Measurements from ENCODE around the gene SV2B.
A peak's percentile ranks its signal among the peaks of the same experiment; 100 is the strongest.

The SV2B gene

DNA sequence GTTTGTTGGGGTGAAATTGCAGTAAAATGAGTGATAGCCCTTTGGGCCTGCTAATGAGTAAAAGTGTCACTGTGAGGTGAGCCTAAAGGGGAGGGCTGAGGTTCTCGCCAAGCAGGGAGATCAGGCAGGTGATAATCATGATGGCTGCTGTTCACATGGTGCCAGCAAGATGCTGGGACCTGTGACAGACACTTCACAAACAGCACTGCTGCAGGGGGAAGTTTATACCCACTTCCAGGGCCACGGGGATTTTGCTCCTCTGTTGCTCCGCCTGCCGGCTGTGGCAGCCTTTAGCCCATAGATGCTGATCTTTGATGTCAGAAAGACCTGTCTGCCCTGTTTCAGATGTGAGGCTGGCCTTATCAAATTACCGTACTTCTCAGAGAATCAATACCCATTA, 96.7 kb downstream of the SV2B start:
- no peak for DNase-seq

DNA sequence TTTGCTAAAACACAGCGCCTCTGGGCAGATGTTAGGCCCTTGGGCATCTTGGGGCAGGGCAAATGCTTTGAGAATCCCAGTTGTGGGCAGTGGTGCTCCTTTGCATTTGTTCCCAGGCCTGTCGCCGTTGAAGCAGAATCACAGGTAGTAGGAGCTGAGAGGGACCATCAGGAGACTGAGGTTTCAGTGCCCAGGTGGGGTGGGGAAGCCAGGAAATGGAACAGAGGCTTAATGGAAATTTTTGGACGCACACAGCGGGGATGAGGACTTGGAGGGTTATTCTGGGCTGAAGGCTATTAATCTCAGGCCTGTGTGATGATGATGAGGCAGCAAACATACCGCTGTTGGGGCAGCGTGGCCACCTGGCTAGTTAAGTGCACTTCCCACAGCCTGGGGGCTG, 99.5 kb downstream of the SV2B start:
- DNase-seq = no peak

- no peak for DNase-seq
These were observed 100.2 kb downstream of the SV2B start for GRCh38 chr15:91200101-91200754.

GRCh38 chr15:91202510-91203102, 102.5 kb downstream of the SV2B start:
- DNase-seq = no peak

DNA sequence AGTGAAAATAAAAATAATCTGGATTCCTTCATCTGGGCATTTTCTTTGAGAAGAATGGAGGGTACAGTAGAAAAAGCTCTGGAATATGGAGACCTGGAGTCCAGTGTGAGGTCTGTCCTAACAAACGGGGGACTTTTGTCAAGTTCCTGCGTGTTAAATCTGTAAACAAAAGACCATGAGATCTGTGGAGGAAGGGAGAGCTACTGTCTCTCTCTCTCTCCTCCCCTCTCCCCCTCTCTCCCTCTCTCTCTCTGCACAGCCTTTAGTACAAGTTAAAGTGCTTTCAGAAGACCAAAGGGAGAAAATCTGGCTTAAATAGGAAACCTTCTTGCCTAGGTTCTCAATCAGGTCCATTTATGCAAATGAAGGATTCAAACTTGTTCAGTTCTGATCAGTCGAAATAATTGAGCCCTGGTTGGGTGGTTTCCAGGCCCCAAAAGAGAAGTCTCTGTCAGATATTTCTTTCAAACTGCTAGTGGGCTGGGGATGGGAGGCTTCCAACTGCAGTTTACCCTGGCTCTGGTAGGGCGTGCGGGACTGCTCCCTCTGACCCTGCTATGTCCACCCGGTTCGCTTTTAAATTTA, 103.7 kb downstream of the SV2B start:
- no peak for DNase-seq

DNA sequence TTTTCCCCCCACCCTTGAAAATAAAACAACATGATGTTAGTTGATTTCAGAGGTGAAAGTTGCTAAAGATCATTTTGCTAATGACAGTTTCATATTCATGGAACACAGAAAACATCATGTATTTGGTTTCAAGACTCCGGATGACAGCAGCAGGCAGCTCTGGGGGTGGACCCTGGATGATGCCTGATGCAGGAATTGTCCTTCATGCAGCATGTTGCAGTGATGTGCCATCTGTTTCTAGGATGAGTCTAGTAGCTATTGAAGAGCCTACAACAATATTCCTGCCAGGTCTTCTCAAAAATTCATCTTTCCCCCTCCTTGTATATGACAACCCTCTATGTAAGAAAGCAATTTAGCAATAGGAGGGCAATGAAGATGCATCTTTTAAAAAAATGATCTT, 108.3 kb downstream of the SV2B start:
- DNase-seq = no peak

DNA sequence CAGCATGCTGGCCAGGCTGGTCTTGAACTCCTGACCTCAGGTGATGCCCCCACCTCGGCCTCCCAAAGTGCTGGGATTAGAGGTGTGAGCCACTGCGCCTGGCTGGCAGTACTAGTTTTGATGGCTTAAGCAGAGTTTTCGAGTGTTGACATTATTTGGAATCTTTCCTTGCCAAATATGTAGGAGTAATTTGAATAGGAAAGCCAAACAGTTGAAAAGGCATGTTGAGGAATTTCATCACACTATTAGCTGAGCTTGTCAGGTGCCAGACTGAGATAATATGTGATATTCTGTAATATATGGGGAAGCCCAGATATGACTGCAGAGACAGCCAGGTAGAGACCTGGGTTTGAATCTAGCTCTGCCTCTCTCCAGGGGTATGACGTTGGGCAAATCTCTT, 109.3 kb downstream of the SV2B start:
- peak; percentile 17 for DNase-seq

DNA sequence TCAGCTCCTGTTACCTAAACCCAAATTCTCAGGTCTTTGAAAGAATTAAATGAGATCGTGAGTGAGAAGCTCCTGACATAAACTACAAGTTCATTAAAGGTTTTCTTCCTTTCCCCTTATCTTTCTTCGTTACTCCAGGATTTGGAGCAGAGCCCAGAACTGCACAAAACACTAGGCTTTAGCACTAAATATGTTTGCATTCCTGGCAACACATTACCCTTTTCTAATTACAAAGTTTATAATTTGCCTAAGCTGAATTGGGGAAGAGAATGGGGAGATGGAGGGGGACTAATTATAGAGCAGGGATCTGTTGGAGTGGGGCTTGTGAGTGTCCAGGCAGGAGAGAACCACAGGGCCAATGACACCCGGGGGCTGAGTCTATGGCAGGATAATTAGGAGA, 109.7 kb downstream of the SV2B start:
- DNase-seq = no peak

DNA sequence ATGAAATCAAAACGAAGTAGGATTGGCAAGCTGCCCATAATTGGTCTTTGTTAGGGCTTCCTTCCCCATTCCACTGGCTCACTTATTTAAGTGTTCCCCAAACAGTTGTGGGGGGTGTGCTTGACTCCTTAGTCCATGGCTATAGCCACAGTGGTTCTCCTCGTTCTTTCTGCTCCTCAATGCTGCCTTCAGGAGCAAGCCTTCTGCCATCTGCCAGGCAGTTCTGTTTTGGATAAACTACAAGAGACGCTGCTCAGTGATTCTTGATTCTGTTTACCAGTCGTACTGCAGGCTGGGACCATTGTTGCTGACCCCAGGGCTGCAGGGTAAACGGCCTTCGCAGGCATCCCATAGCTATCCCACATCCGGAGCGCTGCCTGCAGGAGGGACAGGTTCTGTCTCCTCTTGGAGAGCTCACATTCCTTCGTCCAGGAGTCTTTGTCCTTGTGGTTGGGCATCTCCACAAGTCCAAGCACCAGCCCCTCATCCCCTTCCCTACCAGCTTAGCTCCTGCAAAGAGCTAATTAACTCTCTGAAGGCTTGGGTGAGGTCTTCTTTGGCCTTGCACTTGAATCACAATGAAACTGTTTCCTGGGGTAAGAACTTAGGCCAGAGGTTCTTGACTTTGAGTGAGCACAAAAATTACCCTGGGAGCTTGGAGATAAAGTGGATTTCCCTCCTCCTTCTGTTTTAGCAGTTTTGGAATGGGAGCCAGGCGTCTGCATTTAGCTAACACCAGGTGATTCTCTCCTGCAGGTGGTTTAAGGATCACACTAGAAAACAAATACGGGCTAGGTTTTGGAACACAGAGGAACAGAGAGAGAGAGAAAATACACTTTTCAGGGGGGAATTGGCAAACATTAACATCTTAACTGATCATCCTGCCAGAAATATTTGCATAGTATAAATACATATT, 114.9 kb downstream of the SV2B start:
- DNase-seq = no peak

- no peak for DNase-seq
These were observed 115.9 kb downstream of the SV2B start for GRCh38 chr15:91216000-91216399.

DNA sequence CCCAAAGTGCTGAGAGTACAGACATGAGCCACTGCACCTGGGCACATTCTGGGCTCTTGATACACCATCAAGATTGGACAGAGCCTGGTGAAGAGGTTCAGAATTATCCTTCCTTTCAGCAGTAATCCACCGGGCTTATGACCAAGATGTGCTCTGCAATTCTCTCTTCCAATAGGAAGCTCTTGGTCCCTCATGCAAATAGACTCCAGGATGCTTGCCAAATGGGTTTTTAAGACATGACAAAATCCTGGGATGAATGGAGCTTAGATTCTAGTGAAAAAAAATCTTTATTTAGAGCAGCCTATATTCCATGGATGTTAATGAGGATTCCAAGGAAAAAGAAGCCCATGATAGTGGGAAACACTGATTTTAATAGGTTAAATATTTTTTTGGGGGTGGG, 119.1 kb downstream of the SV2B start:
- peak; percentile 21 for DNase-seq

GRCh38 chr15:91222052-91222451, 122.0 kb downstream of the SV2B start:
- DNase-seq = no peak

- DNase-seq = no peak
These were observed 123.8 kb downstream of the SV2B start for GRCh38 chr15:91223863-91224262.

DNA sequence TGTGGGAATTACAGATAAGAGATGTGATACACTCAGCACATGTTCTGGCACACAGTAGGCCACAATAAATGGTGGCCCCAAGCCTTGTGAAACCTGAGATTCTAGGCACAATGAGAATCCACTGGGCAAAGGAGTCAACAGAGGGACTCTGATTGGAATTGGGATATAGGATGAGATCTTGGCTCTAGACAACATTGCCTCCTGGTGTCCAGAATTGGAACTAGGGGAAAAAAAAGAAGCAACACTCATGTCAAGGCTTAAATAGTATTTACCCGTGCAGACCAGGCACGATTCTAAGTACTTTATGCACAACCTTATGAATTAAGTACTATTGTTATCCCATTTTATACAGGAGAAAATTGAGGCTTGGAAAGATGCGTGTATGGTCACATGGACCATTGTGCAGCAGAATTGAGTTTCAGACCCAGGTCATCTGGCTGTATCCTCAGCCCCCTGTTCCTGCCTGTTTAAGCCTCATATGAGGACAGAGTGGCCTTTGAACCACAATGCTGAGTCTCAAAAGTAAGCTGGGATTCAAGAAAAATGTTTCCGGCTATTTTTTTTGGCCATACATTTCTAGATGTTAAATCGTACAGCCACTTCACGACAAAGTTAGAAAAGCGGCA, 124.8 kb downstream of the SV2B start:
- DNase-seq = no peak

DNA sequence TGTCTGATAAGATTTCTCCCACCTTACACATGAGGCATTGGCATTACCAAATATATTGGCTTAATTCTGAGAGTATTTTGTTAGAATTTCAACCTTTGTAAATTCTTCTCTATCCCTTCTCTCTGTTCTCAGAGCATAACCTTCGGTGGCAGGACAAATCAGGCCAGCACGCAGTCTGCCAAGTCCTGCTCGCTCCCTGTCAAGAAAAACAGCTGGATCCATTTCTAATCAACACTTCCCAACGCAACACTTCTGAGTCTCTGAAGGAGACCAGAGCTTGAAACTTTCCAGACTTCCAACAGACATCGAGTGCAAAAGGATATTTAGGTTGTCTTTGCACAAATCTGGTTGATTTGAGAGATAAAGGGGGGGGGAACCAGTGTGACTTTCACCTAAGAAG, 125.7 kb downstream of the SV2B start:
- no peak for DNase-seq

- no peak for DNase-seq
These were observed 127.1 kb downstream of the SV2B start for GRCh38 chr15:91227117-91227516.

DNA sequence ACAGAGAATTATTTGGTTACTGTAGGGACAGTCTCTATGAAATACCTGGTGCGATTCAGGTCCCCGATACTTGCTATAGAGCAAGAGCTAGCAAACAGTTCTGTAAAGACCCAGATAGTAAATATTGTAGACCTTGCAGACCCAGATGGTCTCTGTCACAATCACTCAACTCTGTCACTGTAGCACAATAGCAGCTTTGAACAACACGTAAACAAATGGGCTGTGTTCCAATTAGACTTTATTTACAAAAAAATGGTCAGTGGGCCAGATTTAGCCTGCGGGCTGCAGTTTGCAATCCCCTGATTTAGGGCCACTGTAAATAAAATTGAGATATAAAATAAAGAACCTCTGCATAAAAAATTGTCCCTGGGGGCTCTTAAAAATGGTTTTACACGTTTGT, 127.7 kb downstream of the SV2B start:
- no peak for DNase-seq

- DNase-seq = no peak
These were observed 128.3 kb downstream of the SV2B start for GRCh38 chr15:91228383-91228782.

GRCh38 chr15:91228890-91229289, 128.8 kb downstream of the SV2B start:
- DNase-seq = no peak

GRCh38 chr15:91231703-91232102, 131.6 kb downstream of the SV2B start:
- DNase-seq = no peak

DNA sequence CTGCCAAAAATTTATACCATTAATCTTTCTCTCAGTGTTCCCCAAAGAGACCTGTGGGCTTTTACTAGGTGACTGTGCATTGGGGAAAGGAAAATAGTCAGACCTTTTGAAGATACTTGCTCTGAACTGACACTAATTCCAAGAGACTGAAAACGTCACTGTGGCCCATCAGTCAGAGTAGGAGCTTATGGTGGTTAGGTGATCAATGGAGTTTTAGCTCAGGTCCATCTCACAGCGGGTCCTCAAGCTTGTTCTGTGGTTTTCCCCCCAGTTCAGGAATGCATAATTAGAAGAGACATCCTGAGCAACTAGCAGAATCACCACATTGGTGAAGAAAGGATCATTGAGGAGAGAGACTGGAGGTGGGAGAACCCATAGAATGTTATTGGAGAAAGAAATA, 134.7 kb downstream of the SV2B start:
- DNase-seq = no peak

- no peak for DNase-seq
These were observed 135.3 kb downstream of the SV2B start for GRCh38 chr15:91235376-91235775.

GRCh38 chr15:91237445-91237844, 137.4 kb downstream of the SV2B start:
- DNase-seq = no peak
